ENCODE results near the gene TMCO4.

Gene TMCO4

DNA sequence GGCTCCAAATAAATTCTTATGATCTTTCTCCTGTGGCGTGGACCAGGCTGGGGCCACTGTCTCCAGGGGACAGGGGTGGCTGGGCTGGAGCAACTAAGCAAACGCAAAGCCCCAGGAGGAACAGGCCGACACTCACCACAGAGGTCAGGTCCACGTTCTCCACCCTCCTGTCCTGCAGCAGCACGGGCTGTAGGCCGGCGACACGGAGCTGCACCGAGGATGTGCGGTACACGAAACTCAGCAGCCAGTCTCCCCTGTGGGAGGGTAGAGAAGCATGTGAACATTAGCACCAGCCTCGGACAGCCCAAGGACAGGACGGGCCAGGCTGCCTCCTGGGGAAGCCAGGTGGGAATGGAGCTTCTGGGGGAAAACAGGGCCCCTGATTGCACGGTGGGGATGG is 105.4 kb downstream of the TMCO4 start:
- TF ChIP-seq FOXP2 (optimal IDR thresholded peaks at IDR 0.05; ENCODE audit: borderline replicate concordance, extremely low read depth, extremely low read length, insufficient read depth) (no peak), SIN3A (IDR thresholded peaks at IDR 0.05; ENCODE audit: borderline replicate concordance, insufficient read depth, low read length) (no peak), TAF1 (IDR thresholded peaks at IDR 0.05; ENCODE audit: borderline replicate concordance, insufficient read depth, low read length) (no peak), POLR2AphosphoS5 (IDR thresholded peaks at IDR 0.05; ENCODE audit: low read depth, low read length) (no peak)
- TF ChIP-seq, protein P1, sequence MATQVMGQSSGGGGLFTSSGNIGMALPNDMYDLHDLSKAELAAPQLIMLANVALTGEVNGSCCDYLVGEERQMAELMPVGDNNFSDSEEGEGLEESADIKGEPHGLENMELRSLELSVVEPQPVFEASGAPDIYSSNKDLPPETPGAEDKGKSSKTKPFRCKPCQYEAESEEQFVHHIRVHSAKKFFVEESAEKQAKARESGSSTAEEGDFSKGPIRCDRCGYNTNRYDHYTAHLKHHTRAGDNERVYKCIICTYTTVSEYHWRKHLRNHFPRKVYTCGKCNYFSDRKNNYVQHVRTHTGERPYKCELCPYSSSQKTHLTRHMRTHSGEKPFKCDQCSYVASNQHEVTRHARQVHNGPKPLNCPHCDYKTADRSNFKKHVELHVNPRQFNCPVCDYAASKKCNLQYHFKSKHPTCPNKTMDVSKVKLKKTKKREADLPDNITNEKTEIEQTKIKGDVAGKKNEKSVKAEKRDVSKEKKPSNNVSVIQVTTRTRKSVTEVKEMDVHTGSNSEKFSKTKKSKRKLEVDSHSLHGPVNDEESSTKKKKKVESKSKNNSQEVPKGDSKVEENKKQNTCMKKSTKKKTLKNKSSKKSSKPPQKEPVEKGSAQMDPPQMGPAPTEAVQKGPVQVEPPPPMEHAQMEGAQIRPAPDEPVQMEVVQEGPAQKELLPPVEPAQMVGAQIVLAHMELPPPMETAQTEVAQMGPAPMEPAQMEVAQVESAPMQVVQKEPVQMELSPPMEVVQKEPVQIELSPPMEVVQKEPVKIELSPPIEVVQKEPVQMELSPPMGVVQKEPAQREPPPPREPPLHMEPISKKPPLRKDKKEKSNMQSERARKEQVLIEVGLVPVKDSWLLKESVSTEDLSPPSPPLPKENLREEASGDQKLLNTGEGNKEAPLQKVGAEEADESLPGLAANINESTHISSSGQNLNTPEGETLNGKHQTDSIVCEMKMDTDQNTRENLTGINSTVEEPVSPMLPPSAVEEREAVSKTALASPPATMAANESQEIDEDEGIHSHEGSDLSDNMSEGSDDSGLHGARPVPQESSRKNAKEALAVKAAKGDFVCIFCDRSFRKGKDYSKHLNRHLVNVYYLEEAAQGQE (IDR thresholded peaks at IDR 0.05; ENCODE audit: insufficient read depth in 1 of 2, low read depth in 2 of 2, low read length in 2 of 2): no peak

DNA sequence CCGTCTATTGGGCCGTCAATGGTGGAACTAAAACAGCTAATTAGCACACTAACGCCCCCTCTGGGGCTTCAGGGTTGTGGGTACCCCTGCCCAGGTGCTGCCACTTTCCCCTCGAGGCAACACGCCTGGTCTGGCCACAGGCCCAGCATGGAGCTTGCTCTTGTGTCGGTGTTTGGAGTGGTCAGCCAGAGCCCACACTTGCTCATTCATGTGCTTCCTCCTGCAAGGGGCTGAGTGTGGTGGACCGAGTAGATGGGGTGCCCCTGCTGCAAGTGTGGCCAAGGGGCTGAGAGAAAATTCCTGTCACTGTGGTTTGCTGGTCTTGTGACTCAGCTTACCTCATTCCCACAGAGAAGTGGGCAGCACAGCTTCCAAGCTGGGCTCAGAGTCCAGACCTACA is 109.4 kb downstream of the TMCO4 start:
- TF ChIP-seq POLR2AphosphoS5 (IDR thresholded peaks at IDR 0.05; ENCODE audit: low read depth, low read length) (no peak), FOXP2 (optimal IDR thresholded peaks at IDR 0.05; ENCODE audit: borderline replicate concordance, extremely low read depth, extremely low read length, insufficient read depth) (no peak), TAF1 (IDR thresholded peaks at IDR 0.05; ENCODE audit: borderline replicate concordance, insufficient read depth, low read length) (no peak), SIN3A (IDR thresholded peaks at IDR 0.05; ENCODE audit: borderline replicate concordance, insufficient read depth, low read length) (no peak)
- TF ChIP-seq, protein P1 (IDR thresholded peaks at IDR 0.05; ENCODE audit: insufficient read depth in 1 of 2, low read depth in 2 of 2, low read length in 2 of 2): no peak

DNA sequence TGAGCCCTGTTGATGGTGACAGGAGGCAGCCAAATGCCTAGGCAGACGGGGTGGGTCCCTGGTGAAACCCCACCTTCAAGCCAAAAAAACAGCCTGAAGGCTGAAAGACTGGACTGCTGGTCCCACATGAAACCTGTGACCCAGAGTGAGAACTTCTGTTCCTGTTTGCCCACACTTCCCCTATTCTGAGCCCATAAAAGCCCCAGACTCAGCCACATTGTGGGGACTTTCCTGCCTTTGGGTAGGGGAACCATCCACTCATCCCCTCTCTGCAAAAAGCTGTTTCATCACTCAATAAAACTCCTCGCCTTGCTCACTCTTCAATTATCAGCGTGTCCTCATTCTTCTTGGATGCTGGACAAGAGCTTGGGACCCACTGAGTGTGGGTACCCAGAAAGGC is 109.9 kb downstream of the TMCO4 start:
- TF ChIP-seq TAF1 (IDR thresholded peaks at IDR 0.05; ENCODE audit: borderline replicate concordance, insufficient read depth, low read length) (no peak), SIN3A (IDR thresholded peaks at IDR 0.05; ENCODE audit: borderline replicate concordance, insufficient read depth, low read length) (no peak)
- TF ChIP-seq, protein P1 (IDR thresholded peaks at IDR 0.05; ENCODE audit: insufficient read depth in 1 of 2, low read depth in 2 of 2, low read length in 2 of 2): no peak

DNA sequence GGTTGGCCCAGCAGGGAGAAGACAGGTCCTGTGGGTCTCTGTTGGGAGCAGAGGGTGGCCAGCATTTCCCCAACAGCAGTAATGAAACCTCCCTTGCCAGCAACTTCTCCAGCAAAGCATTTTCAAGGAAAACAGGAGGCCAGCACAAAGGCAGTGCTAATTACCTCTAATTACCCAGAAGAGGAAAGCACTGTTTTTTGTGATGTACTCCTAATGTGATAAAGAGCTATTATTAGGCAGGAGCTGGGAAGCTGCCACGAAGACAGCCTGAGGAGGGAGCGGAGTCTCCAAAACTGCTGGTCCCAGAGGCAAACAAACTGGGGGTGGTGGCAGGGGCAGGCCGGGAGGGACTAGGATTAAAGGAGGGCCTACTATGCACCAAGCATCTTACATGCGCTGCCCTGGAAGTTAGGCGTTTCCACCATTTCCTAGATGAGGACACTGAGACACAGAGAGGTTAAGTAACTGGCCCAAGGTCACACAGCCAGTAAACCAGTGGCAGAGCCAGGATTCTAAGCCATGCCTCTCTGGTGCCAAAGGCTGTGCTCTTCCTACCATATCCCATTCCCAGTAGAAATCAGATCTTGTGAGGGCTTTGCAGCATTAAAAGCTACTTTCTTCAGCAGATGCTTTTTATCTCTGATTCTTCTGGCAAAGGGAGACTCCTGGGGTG is 110.5 kb downstream of the TMCO4 start:
- TF ChIP-seq SIN3A (IDR thresholded peaks at IDR 0.05; ENCODE audit: borderline replicate concordance, insufficient read depth, low read length): no peak
- no peak for TF ChIP-seq POLR2AphosphoS5 (IDR thresholded peaks at IDR 0.05; ENCODE audit: low read depth, low read length)
- TF ChIP-seq, protein P1 (IDR thresholded peaks at IDR 0.05; ENCODE audit: insufficient read depth in 1 of 2, low read depth in 2 of 2, low read length in 2 of 2): no peak
- no peak for TF ChIP-seq FOXP2 (optimal IDR thresholded peaks at IDR 0.05; ENCODE audit: borderline replicate concordance, extremely low read depth, extremely low read length, insufficient read depth)

Data from PFSK-1 (cell line).